Keratinocyte (primary cell): ENCODE results near the gene SNAPC1. TPM values are rescaled to one million over a fixed set of nuclear protein-coding genes. Genes with fewer than 3 reads are reported as not detected.
A peak's percentile ranks its signal among the peaks of the same experiment; 100 is the strongest.

ENCODE experiments used
- DNase-seq: peaks from one replicate; pipeline ENCODE4 v3.0.0-alpha.2; 2011; ENCODE audit warnings: low read depth, missing footprints, low spot score
- FAIRE-seq: peaks from 2 replicates; lab custom pipeline; 2011; peaks lifted over from hg19 to GRCh38; lab: Jason Lieb, UNC
- H2AFZ ChIP-seq: 2 replicates; pipeline ENCODE4 v1.6.0; 2012; ENCODE audit warnings: low read length, control low read depth, inconsistent platforms; ENCODE audit not compliant: control insufficient read depth
- H3K27ac ChIP-seq: 2 replicates; pipeline ENCODE4 v1.5.1; 2011; ENCODE audit warnings: low read length; ENCODE audit not compliant: control insufficient read depth, insufficient read depth
- H3K27me3 ChIP-seq: 3 replicates; pipeline ENCODE4 v1.6.0; 2011; ENCODE audit warnings: low read length; ENCODE audit not compliant: control insufficient read depth, insufficient read depth; ENCODE audit errors: extremely low read depth
- H3K36me3 ChIP-seq, 2 experiments: 2 replicates in 1 of 2; 3 replicates in 1 of 2; pipeline ENCODE4 v1.5.1; 2011; ENCODE audit warnings: low read length in 2 of 2, mild to moderate bottlenecking in 1 of 2; ENCODE audit not compliant: control insufficient read depth in 2 of 2, insufficient read depth in 2 of 2; ENCODE audit errors: extremely low read depth in 1 of 2
- H3K4me1 ChIP-seq: 3 replicates; pipeline ENCODE4 v1.5.1; 2011; ENCODE audit warnings: low read length; ENCODE audit not compliant: control insufficient read depth, insufficient read depth; ENCODE audit errors: extremely low read depth
- H3K4me2 ChIP-seq: 3 replicates; pipeline ENCODE4 v1.6.0; 2011; ENCODE audit warnings: low read depth, low read length; ENCODE audit not compliant: control insufficient read depth, insufficient read depth; ENCODE audit errors: extremely low read depth
- H3K4me3 ChIP-seq, 3 experiments: fragments of 200-600 bp in 1 of 3; sonication (generic) in 1 of 3; 2 replicates in 2 of 3; 3 replicates in 1 of 3; pipeline ENCODE4 v1.5.1; 2011 to 2016; ENCODE audit warnings: low read length in 3 of 3, mild to moderate bottlenecking in 3 of 3, control low read depth in 2 of 3, inconsistent platforms in 1 of 3, low read depth in 1 of 3, mixed read lengths in 1 of 3, mixed run types in 1 of 3, moderate library complexity in 1 of 3; ENCODE audit not compliant: control insufficient read depth in 2 of 3, insufficient read depth in 2 of 3; ENCODE audit errors: extremely low read depth in 1 of 3
- H3K79me2 ChIP-seq: 2 replicates; pipeline ENCODE4 v1.6.0; 2012; ENCODE audit warnings: low read length; ENCODE audit not compliant: control insufficient read depth, insufficient read depth
- H3K9ac ChIP-seq: 3 replicates; pipeline ENCODE4 v1.6.0; 2011; ENCODE audit warnings: low read length; ENCODE audit not compliant: control insufficient read depth, insufficient read depth; ENCODE audit errors: extremely low read depth
- H3K9me1 ChIP-seq: 3 replicates; pipeline ENCODE4 v1.6.0; 2011; ENCODE audit warnings: low read length; ENCODE audit not compliant: control insufficient read depth, insufficient read depth; ENCODE audit errors: extremely low read depth
- H3K9me3 ChIP-seq: 2 replicates; pipeline ENCODE4 v1.5.1; 2012; ENCODE audit warnings: low read depth, low read length; ENCODE audit not compliant: control insufficient read depth
- H4K20me1 ChIP-seq: 3 replicates; pipeline ENCODE4 v1.6.0; 2011; ENCODE audit warnings: low read length; ENCODE audit not compliant: control insufficient read depth, insufficient read depth; ENCODE audit errors: extremely low read depth
- CTCF ChIP-seq, 3 experiments: IDR thresholded peaks in 1 of 3; conservative IDR thresholded peaks in 1 of 3; optimal IDR thresholded peaks in 1 of 3; 2 replicates in 2 of 3; 3 replicates in 1 of 3; pipeline versions ENCODE3 to v1.5.1; 2011; ENCODE audit warnings: low read length in 3 of 3, mild to moderate bottlenecking in 3 of 3, moderate library complexity in 2 of 3, control low read depth in 1 of 3, inconsistent platforms in 1 of 3; ENCODE audit not compliant: insufficient read depth in 2 of 3; ENCODE audit errors: extremely low read depth in 1 of 3
- EZH2 ChIP-seq: IDR thresholded peaks from one replicate; pipeline ENCODE4 v1.6.1; 2012; ENCODE audit warnings: inconsistent platforms, mild to moderate bottlenecking, low read length, moderate library complexity
- dilution Hi-C: fragments of 300-500 bp; cut with MboI; formaldehyde crosslinking; loops from one replicate; pipeline ENCODE4 v1.7.0; 2020; ENCODE audit warnings: low sequenced_read_pairs; ENCODE audit not compliant: extremely low pct_ligation_motif_present
- polyA plus RNA-seq, 5 experiments: library from polyadenylated mRNA; depleted of rRNA in 3 of 5; stranded (reverse) in 3 of 5; stranded (forward) in 1 of 5; unstranded in 1 of 5; fragments of >200 nt; gene quantifications; 1 replicate in 1 of 5; 2 replicates in 3 of 5; 3 replicates in 1 of 5; pipeline versions ENCODE4 v1.2.1 to v1.2.3, GENCODE V29; 2011 to 2012; ENCODE audit warnings: missing spikeins in 2 of 5, low read depth in 1 of 5, low replicate concordance in 1 of 5

Gene SNAPC1
- polyA plus RNA-seq, 1 donor (not counting 4 experiments of a cell fraction or from before 2014, with no cell fraction given) = 17.7 TPM

- H4K20me1 ChIP-seq = no peaks in the 10 kb centered on the region
- H2AFZ ChIP-seq = peak overlapping the region; percentile 53
- H3K79me2 ChIP-seq = no peaks in the 10 kb centered on the region
- H3K9ac ChIP-seq = peak overlapping the region; percentile 79
- no peaks in the 10 kb centered on the region for H3K9me1 ChIP-seq
- TF ChIP-seq EZH2 = no peak
- no peak for TF ChIP-seq CTCF (optimal IDR thresholded peaks at IDR 0.05 in 1 of 3, IDR thresholded peaks at IDR 0.05 in 1 of 3, conservative IDR thresholded peaks at IDR 0.05 in 1 of 3; ENCODE audit: extremely low read depth in 1 of 3, insufficient read depth in 2 of 3, low read length in 3 of 3)
- H3K36me3 ChIP-seq = peaks cover 0 to 3% of the 10 kb centered on the region in 2 experiments
- H3K9me3 ChIP-seq = peaks cover 3% of the 10 kb centered on the region
- DNase-seq (peak; percentile 60), FAIRE-seq (peak; percentile 29)
- H3K27ac ChIP-seq = peak overlapping the region; percentile 68
- peak overlapping the region; percentile 63 for H3K4me2 ChIP-seq
- H3K4me1 ChIP-seq = peaks cover 29% of the 10 kb centered on the region
- H3K4me3 ChIP-seq = peak overlapping the region; percentile 49 to 57 (median 57)
- dilution Hi-C loops = no loop called here
- H3K27me3 ChIP-seq = no peaks in the 10 kb centered on the region
Observed at GRCh38 chr14:61750708-61751474, 11.3 kb upstream of the SNAPC1 start.

- Histone ChIP-seq H3K4me2 (peak overlapping the region; percentile 63), H4K20me1 (no peaks in the 10 kb centered on the region), H3K9me3 (peaks cover 3% of the 10 kb centered on the region), H3K4me1 (peaks cover 29% of the 10 kb centered on the region), H2AFZ (peak overlapping the region; percentile 53), H3K27ac (peak overlapping the region; percentile 68), H3K36me3 (no peaks in the 10 kb centered on the region), H3K9me1 (no peaks in the 10 kb centered on the region), H3K4me3 (peak overlapping the region; percentile 49 to 57 (median 57)), H3K27me3 (no peaks in the 10 kb centered on the region), H3K79me2 (no peaks in the 10 kb centered on the region), H3K9ac (peak overlapping the region; percentile 79)
- DNase-seq (no peak), FAIRE-seq (no peak)
- dilution Hi-C loops = no loop called here
- TF ChIP-seq CTCF (optimal IDR thresholded peaks at IDR 0.05 in 1 of 3, IDR thresholded peaks at IDR 0.05 in 1 of 3, conservative IDR thresholded peaks at IDR 0.05 in 1 of 3; ENCODE audit: extremely low read depth in 1 of 3, insufficient read depth in 2 of 3, low read length in 3 of 3) (no peak), EZH2 (no peak)
Observed at GRCh38 chr14:61751475-61751989, 10.7 kb upstream of the SNAPC1 start.
